Body of pancreas (tissue), 4 donors: ENCODE data around the gene DEPDC5.

Experiments
- POLR2A ChIP-seq, 3 donors: fragments of 450-650 bp; IDR thresholded peaks; one replicate each; pipeline ENCODE4 v1.6.1; 2016; ENCODE audit warnings: antibody characterized with exemption in 3 of 3, mild to moderate bottlenecking in 2 of 3
- TF ChIP-seq, protein P1 (sequence below), 7 experiments: fragments of 450-650 bp in 4 of 7; fragments of 200-600 bp in 3 of 7; sonication (generic) in 3 of 7; IDR thresholded peaks; one replicate each; pipeline ENCODE4 v1.5.1; 2016 to 2019; ENCODE audit warnings: antibody characterized with exemption in 7 of 7

- TF ChIP-seq, protein P1, sequence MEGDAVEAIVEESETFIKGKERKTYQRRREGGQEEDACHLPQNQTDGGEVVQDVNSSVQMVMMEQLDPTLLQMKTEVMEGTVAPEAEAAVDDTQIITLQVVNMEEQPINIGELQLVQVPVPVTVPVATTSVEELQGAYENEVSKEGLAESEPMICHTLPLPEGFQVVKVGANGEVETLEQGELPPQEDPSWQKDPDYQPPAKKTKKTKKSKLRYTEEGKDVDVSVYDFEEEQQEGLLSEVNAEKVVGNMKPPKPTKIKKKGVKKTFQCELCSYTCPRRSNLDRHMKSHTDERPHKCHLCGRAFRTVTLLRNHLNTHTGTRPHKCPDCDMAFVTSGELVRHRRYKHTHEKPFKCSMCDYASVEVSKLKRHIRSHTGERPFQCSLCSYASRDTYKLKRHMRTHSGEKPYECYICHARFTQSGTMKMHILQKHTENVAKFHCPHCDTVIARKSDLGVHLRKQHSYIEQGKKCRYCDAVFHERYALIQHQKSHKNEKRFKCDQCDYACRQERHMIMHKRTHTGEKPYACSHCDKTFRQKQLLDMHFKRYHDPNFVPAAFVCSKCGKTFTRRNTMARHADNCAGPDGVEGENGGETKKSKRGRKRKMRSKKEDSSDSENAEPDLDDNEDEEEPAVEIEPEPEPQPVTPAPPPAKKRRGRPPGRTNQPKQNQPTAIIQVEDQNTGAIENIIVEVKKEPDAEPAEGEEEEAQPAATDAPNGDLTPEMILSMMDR (IDR thresholded peaks at IDR 0.05): no peak
- TF ChIP-seq POLR2A (IDR thresholded peaks at IDR 0.05): no peak
Observed at GRCh38 chr22:31738566-31738965, 15.3 kb upstream of the DEPDC5 start.
